Natural killer cell (primary cell): ENCODE measurements around the gene NXPH4. TPM values are rescaled to one million over a fixed set of nuclear protein-coding genes. Genes with fewer than 3 reads are reported as not detected.

Source experiments
- ATAC-seq, 3 donors: fragments of 150-1000 bp in 2 of 3; fragments of 200-7000 bp in 1 of 3; cut with Tn5 transposase; 1 replicate in 1 of 3; 2 replicates in 2 of 3; pipeline ENCODE4 v1.10.0; 2021; ENCODE audit warnings: mild to moderate bottlenecking in 2 of 3, moderate library complexity in 2 of 3
- DNase-seq, 2 donors: peaks; one replicate each; pipeline versions ENCODE4 v3.0.0 to v3.0.0-alpha.2; 2013 to 2021; ENCODE audit warnings: mixed read lengths in 1 of 2
- H3K27ac ChIP-seq: one replicate; pipeline ENCODE4 v1.5.1; 2013; ENCODE audit warnings: mild to moderate bottlenecking, low read length
- H3K27me3 ChIP-seq: one replicate; pipeline ENCODE4 v1.6.1; 2013; ENCODE audit warnings: low read length; ENCODE audit not compliant: control insufficient read depth, insufficient read depth
- H3K36me3 ChIP-seq: one replicate; pipeline ENCODE4 v1.6.1; 2013; ENCODE audit warnings: low read length; ENCODE audit not compliant: control insufficient read depth, insufficient read depth
- H3K4me1 ChIP-seq: one replicate; pipeline ENCODE4 v1.6.1; 2013; ENCODE audit warnings: low read length; ENCODE audit not compliant: control insufficient read depth, insufficient read depth
- H3K4me3 ChIP-seq: one replicate; pipeline ENCODE4 v1.5.1; 2013; ENCODE audit warnings: low read length
- H3K9me3 ChIP-seq: one replicate; pipeline ENCODE4 v1.6.1; 2013; ENCODE audit warnings: low read length; ENCODE audit not compliant: control insufficient read depth, insufficient read depth
- H3K27ac Mint-ChIP-seq, 2 donors: one replicate each; pipeline ENCODE4 v1.8.0; 2022; ENCODE audit warnings: mild to moderate bottlenecking in 2 of 2, mixed read lengths in 2 of 2, moderate library complexity in 1 of 2
- H3K27me3 Mint-ChIP-seq, 2 donors: one replicate each; pipeline ENCODE4 v1.8.0; 2022; ENCODE audit warnings: low read depth in 2 of 2, mixed read lengths in 2 of 2
- H3K36me3 Mint-ChIP-seq: one replicate; pipeline ENCODE4 v1.8.0; 2022; ENCODE audit warnings: mixed read lengths
- H3K4me1 Mint-ChIP-seq, 2 donors: one replicate each; pipeline ENCODE4 v1.8.0; 2022; ENCODE audit warnings: mixed read lengths in 2 of 2
- H3K4me3 Mint-ChIP-seq: one replicate; pipeline ENCODE4 v1.8.0; 2022; ENCODE audit warnings: mild to moderate bottlenecking, moderate library complexity, mixed read lengths
- H3K9me3 Mint-ChIP-seq, 2 donors: one replicate each; pipeline ENCODE4 v1.8.0; 2022; ENCODE audit warnings: mixed read lengths in 2 of 2
- CTCF ChIP-seq: fragments of 200-600 bp; IDR thresholded peaks from one replicate; pipeline ENCODE4 v1.8.0; 2022; ENCODE audit warnings: antibody characterized with exemption
- WGBS: methylation state at CpG from one replicate; pipeline ENCODE4 v1.1.7; 2013; ENCODE audit warnings: missing lambda C conversion rate; ENCODE audit not compliant: insufficient coverage; 5-methylcytosine and 5-hydroxymethylcytosine counted together
- intact Hi-C: fragments of 100-400 bp; cut with micrococcal nuclease; formaldehyde crosslinking; loops from one replicate; pipeline ENCODE4 v1.14.2; 2022
- total RNA-seq, 4 donors: library from RNA; stranded (reverse); fragments of 120-200 nt in 1 of 4; gene quantifications; one replicate each; pipeline versions ENCODE4 v1.2.3 to v1.2.4, GENCODE V29; 2013 to 2022

Gene NXPH4
- total RNA-seq, 3 donors from 2014 or later (not counting 1 experiment from before 2014, with no cell fraction given): 0.82 TPM; not detected in 2

- no peak overlapping the region for H3K27ac ChIP-seq
- H3K27ac Mint-ChIP-seq: peak overlapping the region; percentile 45 to 64
- H3K4me3 Mint-ChIP-seq: peak overlapping the region; percentile 88
- ATAC-seq: no peak
- H3K36me3 ChIP-seq: no peaks in the 10 kb centered on the region
- intact Hi-C loops: no loop called here
- 9% methylated on average over 16 of the region's 19 CpGs for WGBS
- DNase-seq: peak in 1 of 2 donors; percentile 43
- H3K4me3 ChIP-seq: no peak overlapping the region
- H3K9me3 ChIP-seq: no peaks in the 10 kb centered on the region
- peaks cover 45 to 79% of the 10 kb centered on the region in 2 donors for H3K4me1 Mint-ChIP-seq
- peaks cover 61 to 72% of the 10 kb centered on the region in 2 donors for H3K27me3 Mint-ChIP-seq
- no peaks in the 10 kb centered on the region for H3K9me3 Mint-ChIP-seq
- H3K4me1 ChIP-seq: peaks cover 81% of the 10 kb centered on the region
- TF ChIP-seq CTCF: no peak
- H3K27me3 ChIP-seq: peaks cover 74% of the 10 kb centered on the region
- no peaks in the 10 kb centered on the region for H3K36me3 Mint-ChIP-seq
Measured at GRCh38 chr12:57240926-57241401, 24.4 kb downstream of the NXPH4 start.

GRCh38 chr12:57241402-57242310 lies 25.1 kb downstream of the NXPH4 start:
- intact Hi-C loops: no loop called here
- H3K9me3 ChIP-seq: no peaks in the 10 kb centered on the region
- H3K4me1 ChIP-seq: peaks cover 74% of the 10 kb centered on the region
- peaks cover 45 to 72% of the 10 kb centered on the region in 2 donors for H3K4me1 Mint-ChIP-seq
- H3K9me3 Mint-ChIP-seq: no peaks in the 10 kb centered on the region
- no peaks in the 10 kb centered on the region for H3K36me3 Mint-ChIP-seq
- H3K4me3 Mint-ChIP-seq: peak overlapping the region; percentile 56
- H3K27ac Mint-ChIP-seq: no peak overlapping the region
- ATAC-seq (no peak), DNase-seq (peak in 1 of 2 donors; percentile 35)
- 11% methylated on average over 47 of the region's 48 CpGs for WGBS
- no peak for TF ChIP-seq CTCF
- peaks cover 61 to 65% of the 10 kb centered on the region in 2 donors for H3K27me3 Mint-ChIP-seq
- no peaks in the 10 kb centered on the region for H3K36me3 ChIP-seq
- H3K27me3 ChIP-seq: peaks cover 67% of the 10 kb centered on the region
- H3K4me3 ChIP-seq: no peak overlapping the region
- H3K27ac ChIP-seq: no peak overlapping the region

DNA sequence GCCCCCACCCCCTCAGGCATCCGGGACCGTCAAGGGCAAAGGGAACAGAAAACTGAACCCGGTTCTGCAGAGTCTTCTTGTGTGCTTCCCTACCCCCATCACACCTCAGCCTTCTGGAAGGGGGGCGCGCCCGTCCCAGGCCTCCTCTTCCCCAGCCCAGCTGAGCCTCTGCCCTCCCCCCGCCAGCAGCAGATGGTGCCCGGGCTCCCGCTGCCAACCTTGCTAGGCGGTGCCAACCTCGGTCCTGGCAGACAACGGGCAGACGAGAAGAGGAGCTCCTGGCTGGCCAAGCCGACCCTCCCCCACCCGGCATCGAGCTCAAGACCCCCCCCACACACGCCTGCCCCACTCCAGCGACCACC lies 25.7 kb downstream of the NXPH4 start:
- Mint-ChIP-seq H3K4me3 (peak overlapping the region; percentile 72), H3K27me3 (peaks cover 54 to 58% of the 10 kb centered on the region in 2 donors), H3K9me3 (no peaks in the 10 kb centered on the region), H3K36me3 (no peaks in the 10 kb centered on the region), H3K4me1 (peaks cover 45 to 72% of the 10 kb centered on the region in 2 donors), H3K27ac (peak overlapping the region in 1 of 2 donors; percentile 65)
- ATAC-seq: no peak
- intact Hi-C loops: no loop called here
- H3K4me3 ChIP-seq: no peak overlapping the region
- no peaks in the 10 kb centered on the region for H3K9me3 ChIP-seq
- H3K4me1 ChIP-seq: peaks cover 68% of the 10 kb centered on the region
- peaks cover 60% of the 10 kb centered on the region for H3K27me3 ChIP-seq
- H3K36me3 ChIP-seq: no peaks in the 10 kb centered on the region
- no peak overlapping the region for H3K27ac ChIP-seq
- TF ChIP-seq CTCF: no peak
- WGBS: 2% methylated on average over 18 of the region's 18 CpGs
- peak in 1 of 2 donors; percentile 41 for DNase-seq
